ENCODE data around the gene ASCC1.

Gene ASCC1

GRCh38 chr10:72056113-72056512 lies 160.0 kb downstream of the ASCC1 start:
- no peak for DNase-seq (ENCODE audit: low read depth, low spot score)
- TF ChIP-seq CTCF (IDR thresholded peaks at IDR 0.05; ENCODE audit: low read depth, low read length), result no peak
- no peak overlapping the region for H3K4me3 ChIP-seq (ENCODE audit: low read depth, low read length)
- in situ Hi-C loops (cut with HindIII; ENCODE audit: low sequenced_read_pairs), result no loop called here

- no peak for DNase-seq (ENCODE audit: low read depth, low spot score)
- H3K4me3 ChIP-seq (ENCODE audit: low read depth, low read length), result no peak overlapping the region
- no peak for TF ChIP-seq CTCF (IDR thresholded peaks at IDR 0.05; ENCODE audit: low read depth, low read length)
- in situ Hi-C loops (cut with HindIII; ENCODE audit: low sequenced_read_pairs), result no loop called here
Measured at GRCh38 chr10:72053690-72054089, 162.4 kb downstream of the ASCC1 start.

- no peak for TF ChIP-seq CTCF (IDR thresholded peaks at IDR 0.05; ENCODE audit: low read depth, low read length)
- no peak for DNase-seq (ENCODE audit: low read depth, low spot score)
- no peak overlapping the region for H3K4me3 ChIP-seq (ENCODE audit: low read depth, low read length)
- in situ Hi-C loops (cut with HindIII; ENCODE audit: low sequenced_read_pairs), result no loop called here
Measured at GRCh38 chr10:72050873-72051272, 165.2 kb downstream of the ASCC1 start.

GRCh38 chr10:72049969-72050781 lies 165.9 kb downstream of the ASCC1 start:
- no peak overlapping the region for H3K4me3 ChIP-seq (ENCODE audit: low read depth, low read length)
- in situ Hi-C loops (cut with HindIII; ENCODE audit: low sequenced_read_pairs), result no loop called here
- DNase-seq (ENCODE audit: low read depth, low spot score), result no peak
- TF ChIP-seq CTCF (IDR thresholded peaks at IDR 0.05; ENCODE audit: low read depth, low read length), result no peak

GRCh38 chr10:72049472-72049871 lies 166.6 kb downstream of the ASCC1 start:
- DNase-seq (ENCODE audit: low read depth, low spot score), result no peak
- no peak for TF ChIP-seq CTCF (IDR thresholded peaks at IDR 0.05; ENCODE audit: low read depth, low read length)
- H3K4me3 ChIP-seq (ENCODE audit: low read depth, low read length), result no peak overlapping the region
- in situ Hi-C loops (cut with HindIII; ENCODE audit: low sequenced_read_pairs), result no loop called here

- peak; percentile 91 for DNase-seq (ENCODE audit: low read depth, low spot score)
- in situ Hi-C loops (cut with HindIII; ENCODE audit: low sequenced_read_pairs), result no loop called here
- TF ChIP-seq CTCF (IDR thresholded peaks at IDR 0.05; ENCODE audit: low read depth, low read length), result peak; percentile 99
- no peak overlapping the region for H3K4me3 ChIP-seq (ENCODE audit: low read depth, low read length)
Measured at GRCh38 chr10:72048450-72049124, 167.5 kb downstream of the ASCC1 start.

All from astrocyte of the spinal cord (primary cell).